GM21447 (cell line): Measurements from ENCODE around the gene NCOA6.

Experiments
- ATAC-seq: cut with Tn5 transposase; IDR thresholded peaks from one replicate; pipeline ENCODE4 v1.9.1; 2021; ENCODE audit not compliant: unreplicated experiment

The NCOA6 gene

GRCh38 chr20:34825530-34826362 is at the start of gene NCOA6:
Gene NCOA6, minus strand, starts transcription at chr20:34825651. Its CDS starts 43,296 bp downstream, at chr20:34782355.
- peak; percentile 32 for ATAC-seq

DNA sequence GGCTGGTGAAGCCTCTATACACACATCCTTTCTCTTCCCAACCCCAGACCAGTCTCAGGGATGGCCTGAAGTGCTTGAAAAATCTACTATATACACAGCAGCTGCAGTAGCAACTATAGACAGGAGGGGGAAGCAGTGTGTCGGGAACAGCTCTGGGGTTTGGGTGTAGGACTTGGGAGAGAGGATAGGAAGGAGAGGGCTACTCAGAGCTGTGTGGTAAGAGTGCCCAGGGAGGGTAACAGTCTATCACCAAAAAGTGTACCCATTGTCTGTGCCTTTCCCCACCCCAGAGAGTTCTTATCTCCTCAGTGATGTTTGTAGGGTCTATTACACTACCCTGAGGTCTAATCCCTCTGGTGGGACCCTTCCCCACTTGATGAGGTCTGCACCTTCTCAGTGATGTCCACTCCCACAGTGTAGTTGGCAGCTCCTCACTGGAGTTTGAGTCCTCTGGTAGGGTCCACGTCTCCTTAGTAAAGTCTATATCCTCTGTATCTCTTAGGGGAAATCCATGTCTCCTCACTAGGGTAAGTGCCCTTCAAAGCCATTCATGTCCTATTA is 48.7 kb upstream of the NCOA6 start:
- no peak for ATAC-seq

DNA sequence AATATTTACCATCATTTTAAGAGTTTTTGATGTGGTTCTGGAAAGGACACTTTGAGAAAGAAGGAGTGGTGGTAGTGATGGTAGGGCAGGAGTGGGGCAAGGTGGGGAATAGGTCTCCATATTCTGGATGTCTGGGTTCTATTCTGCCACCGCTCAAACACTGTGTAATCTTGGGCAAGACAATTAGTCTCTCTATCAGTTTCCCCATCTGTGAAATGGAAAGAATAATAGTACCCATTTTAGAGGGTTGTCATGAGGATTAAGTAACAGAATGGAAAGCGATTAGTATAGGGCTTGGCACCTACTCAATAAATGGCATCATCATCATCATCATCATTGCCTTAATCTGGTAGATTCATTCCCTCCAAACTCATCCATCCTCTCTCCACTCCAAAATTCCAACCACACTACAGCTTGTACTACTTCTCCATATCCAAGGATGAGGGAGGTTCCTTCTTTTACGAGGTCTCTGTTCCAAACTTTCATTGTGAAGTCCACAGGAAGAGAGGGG is 48.2 kb upstream of the NCOA6 start:
- no peak for ATAC-seq

DNA sequence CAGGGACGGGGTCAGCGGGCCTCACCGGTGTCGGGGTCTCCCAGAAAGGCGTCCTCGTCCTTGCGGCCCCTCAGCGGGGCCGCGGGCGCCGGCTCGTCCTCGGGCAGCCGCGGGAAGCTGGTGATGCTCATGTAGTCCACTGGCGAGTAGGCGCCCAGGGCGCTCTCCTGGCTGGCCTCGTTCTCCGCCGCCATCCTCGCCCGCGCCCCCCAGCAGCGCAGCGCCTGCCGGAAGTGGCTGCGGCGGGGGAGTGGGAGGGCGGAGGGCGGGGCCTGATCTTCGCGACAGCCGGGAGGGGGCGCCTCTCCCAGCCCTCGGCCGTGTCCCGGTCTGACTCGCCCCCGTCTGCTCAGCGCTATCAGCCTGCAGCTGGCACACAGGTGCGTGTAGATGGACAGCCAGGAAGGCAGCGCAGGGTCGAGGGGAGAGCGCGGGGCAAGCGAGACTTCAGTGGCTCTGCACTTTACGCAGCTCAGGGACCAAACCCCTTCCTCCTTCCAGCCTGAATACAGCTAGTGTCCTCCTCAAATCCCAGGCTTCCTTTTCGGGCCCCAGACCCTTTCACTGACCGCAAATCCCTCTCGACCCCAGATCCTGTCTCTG is 47.3 kb upstream of the NCOA6 start, which contains the start of gene GGT7:
Gene GGT7, minus strand, starts transcription at position 235 of the 603 bp plus-strand sequence. Its CDS starts 41 bp downstream, at position 194.
- peak; percentile 36 for ATAC-seq

- no peak for ATAC-seq
Measured at GRCh38 chr20:34871966-34872621, 46.6 kb upstream of the NCOA6 start.

GRCh38 chr20:34871320-34871926 is 46.0 kb upstream of the NCOA6 start:
- no peak for ATAC-seq

DNA sequence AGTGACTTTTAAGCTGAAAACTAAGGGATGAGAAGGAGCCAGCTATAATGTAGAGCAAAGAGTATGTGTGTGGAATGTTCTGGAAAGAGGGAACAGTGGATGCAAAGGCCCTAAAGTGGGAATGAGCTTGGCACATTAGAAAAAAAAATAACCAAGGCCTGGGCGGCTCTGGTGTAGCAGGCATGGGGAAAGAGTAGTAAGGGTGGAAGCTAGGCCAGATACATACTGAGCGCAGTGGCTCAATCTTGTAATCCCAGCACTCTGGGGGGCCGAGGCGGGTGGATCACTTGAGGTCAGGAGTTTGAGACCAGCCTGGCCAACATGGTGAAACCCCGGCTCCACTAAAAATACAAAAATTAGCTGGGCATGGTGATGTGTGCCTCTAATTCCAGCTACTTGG is 38.8 kb upstream of the NCOA6 start:
- no peak for ATAC-seq

DNA sequence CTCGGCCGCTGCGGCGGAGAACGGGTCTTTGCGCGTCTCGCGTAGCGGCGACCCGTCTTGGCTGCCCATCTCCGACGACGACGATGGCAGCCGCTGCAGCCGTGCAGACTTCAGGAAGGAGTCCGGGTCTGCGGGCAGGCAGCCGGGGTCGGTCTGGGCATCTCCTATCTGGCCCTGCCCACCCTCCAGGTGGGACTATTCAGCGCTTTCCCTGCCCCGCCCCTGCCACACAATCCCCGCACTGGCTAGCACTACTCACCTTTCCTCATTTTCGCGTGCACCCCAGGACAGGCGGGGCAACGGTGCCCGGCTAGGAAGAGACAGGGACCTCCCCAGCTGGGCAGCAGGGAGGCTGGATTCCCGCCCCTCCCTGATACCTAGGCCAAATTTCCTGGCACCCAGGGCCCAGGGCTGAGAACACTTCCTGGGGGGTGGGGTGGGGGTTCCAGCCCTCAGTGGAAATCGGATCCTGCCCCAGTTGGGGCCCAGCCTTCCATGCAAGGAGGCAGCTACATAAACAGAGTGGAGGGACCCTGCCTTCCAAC is 38.0 kb upstream of the NCOA6 start:
- ATAC-seq: no peak

DNA sequence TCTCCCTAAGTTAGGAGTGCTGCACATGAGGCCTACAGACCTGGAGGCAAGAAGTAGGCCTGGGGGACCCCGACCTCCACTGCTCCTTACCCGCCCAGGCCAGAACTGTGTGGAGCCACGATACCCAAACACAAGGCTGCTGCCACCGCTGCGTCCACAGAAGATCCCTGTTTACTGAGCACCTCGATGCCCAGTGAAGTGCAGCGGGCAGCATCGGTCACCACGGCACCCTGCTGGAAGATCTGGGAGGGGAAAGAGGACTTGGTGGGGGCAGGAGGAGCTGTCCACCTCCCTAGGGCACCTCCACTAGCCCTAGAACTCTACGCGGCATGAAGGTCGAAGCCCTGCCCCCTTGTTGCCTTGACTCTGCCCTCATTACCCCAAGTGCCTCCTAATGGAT is 37.3 kb upstream of the NCOA6 start:
- no peak for ATAC-seq

GRCh38 chr20:34861386-34862084 is 36.1 kb upstream of the NCOA6 start:
- no peak for ATAC-seq

- ATAC-seq: no peak
Measured at GRCh38 chr20:34859826-34860545, 34.5 kb upstream of the NCOA6 start.

DNA sequence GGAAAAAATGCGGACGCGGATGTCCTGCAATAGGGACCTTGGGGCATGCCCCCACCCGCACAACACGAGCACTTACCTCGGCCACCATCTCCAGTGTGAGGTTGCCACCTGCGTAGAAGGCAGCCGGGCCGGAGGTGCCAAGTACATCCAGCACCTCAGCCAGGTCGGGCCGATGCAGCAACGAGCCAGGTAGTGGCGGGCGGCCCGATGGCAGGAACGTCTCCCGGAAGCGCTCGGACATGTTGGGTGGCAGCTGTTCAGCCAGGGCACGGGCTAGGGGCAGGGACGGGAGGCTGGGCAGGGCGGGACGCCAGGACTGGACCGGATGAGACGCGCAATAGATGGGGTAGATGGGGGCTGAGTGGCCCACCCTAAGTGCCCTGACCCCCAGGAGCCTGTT is 33.9 kb upstream of the NCOA6 start:
- no peak for ATAC-seq

DNA sequence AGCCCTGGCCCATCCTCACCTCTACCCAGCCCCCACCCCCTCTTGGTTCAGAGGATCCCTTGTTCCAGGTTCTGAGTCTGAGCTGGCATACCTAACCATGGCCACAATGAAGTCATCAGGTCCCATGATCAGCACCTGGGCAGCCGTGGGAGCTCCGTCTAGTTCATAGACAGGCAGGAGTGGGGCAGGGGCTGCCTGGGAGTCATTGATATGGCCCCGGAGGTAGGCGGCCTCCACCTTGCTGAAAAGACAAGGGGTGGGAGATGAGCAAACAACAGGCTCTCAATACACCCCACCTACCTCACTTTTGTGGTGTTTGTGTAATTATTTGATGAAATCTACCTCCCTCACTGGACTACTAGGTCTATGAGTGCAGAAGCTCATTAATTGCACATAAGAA is 26.8 kb upstream of the NCOA6 start:
- ATAC-seq: no peak

DNA sequence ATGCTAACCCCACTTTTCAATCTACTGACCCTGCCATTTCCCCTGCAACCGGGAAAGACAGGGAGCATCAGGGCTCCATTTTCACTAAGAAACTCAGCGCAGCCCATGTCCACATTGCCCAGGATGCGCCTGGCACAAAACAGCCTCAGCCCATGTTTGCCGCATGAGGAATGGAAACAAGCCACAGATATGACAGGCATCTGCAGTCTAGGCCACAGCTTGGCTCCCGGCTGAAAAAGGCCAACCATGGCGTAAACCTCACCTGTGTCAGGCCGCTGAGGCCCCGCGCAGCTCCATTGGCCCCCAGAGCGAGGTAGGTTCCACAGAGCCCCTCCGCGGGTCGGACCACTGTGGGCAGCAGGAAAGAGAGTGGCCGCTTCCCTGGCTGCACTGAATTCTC is 25.5 kb upstream of the NCOA6 start:
- no peak for ATAC-seq

GRCh38 chr20:34849778-34850177 is 24.3 kb upstream of the NCOA6 start:
- no peak for ATAC-seq

DNA sequence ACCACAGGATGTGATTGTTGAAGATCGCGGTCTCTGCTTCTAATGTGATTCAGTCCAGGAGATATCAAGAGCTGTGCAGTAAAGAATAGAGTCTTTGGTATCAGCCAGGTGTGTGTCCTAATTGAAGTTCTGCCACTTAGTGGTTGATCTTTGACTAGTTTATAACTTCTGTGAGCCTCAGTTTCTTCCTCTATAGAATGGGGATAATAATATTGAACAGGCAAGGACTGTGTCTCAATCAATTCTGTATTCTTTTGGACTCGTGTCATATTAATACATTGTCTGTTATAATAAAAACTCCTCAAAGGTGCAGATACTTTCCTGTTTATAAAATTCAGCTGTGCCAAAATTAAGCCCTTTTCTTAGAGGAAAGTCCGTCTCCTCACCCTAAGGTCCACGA is 23.1 kb upstream of the NCOA6 start:
- no peak for ATAC-seq

DNA sequence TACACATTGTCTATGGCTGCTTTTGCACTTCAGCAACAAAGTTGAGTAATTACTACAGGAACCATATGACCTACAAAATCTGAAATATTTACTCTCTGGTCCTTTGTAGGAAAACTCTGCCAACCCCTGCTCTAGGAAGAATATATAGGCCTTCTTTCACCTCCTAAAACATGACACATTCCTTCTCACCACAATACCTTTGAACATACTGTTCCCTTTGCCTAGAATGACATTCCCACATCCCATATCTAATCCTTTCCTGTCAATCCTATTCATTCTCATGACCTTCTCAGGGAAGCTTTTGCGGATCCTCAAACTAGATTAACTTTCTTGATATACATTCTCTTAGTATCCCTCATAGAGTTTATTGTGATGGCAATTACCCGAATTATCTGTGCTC is 18.0 kb upstream of the NCOA6 start:
- no peak for ATAC-seq

- ATAC-seq: no peak
Measured at GRCh38 chr20:34842143-34842542, 16.7 kb upstream of the NCOA6 start.

DNA sequence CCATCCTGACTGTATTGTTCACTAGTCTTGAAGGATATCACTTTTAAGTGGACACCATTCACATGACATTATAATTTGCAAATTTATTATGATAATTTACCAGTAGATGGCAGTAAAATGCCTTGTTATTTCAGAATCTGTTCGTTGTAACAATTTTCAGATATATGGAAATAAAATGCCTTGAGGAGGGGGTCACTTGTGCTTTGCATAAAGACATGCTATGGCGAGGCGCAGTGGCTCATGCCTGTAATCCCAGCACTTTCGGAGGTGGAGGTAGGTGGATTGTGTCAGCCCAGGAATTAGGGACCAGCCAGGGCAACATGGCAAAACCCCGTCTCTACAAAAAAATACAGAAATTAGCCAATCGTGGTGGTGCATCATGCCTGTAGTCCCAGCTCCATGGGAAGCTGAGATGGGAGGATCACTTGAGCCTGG is 9.0 kb upstream of the NCOA6 start:
- ATAC-seq: no peak
